Small intestine (tissue), 7 donors: ENCODE results near the gene SYNE2. TPM values are rescaled to one million over a fixed set of nuclear protein-coding genes. Genes with fewer than 3 reads are reported as not detected.

ENCODE experiments used
- DNase-seq, 2 donors: peaks; one replicate each; pipeline versions ENCODE4 v3.0.0 to v3.0.0-alpha.2; 2013
- FAIRE-seq: peaks from 2 replicates; lab custom pipeline; 2012; peaks lifted over from hg19 to GRCh38; lab: Jason Lieb, UNC
- H3K27ac ChIP-seq, 3 donors: one replicate each; pipeline ENCODE4 v1.5.1; 2013; ENCODE audit warnings: low read length in 2 of 3, mild to moderate bottlenecking in 2 of 3, control low read depth in 1 of 3, inconsistent platforms in 1 of 3, low read depth in 1 of 3, moderate library complexity in 1 of 3
- H3K27me3 ChIP-seq, 3 donors: one replicate each; pipeline ENCODE4 v1.6.1; 2013; ENCODE audit warnings: low read length in 3 of 3, inconsistent platforms in 1 of 3; ENCODE audit not compliant: control insufficient read depth in 3 of 3, insufficient read depth in 3 of 3
- H3K36me3 ChIP-seq, 3 donors: one replicate each; pipeline ENCODE4 v1.6.1; 2013; ENCODE audit warnings: low read length in 3 of 3, inconsistent platforms in 1 of 3, low read depth in 1 of 3, mild to moderate bottlenecking in 1 of 3, moderate library complexity in 1 of 3; ENCODE audit not compliant: control insufficient read depth in 3 of 3, insufficient read depth in 2 of 3
- H3K4me1 ChIP-seq, 3 donors: one replicate each; pipeline ENCODE4 v1.6.1; 2013; ENCODE audit warnings: low read length in 2 of 3, inconsistent platforms in 1 of 3, low read depth in 1 of 3, mild to moderate bottlenecking in 1 of 3, moderate library complexity in 1 of 3; ENCODE audit not compliant: control insufficient read depth in 3 of 3, insufficient read depth in 2 of 3
- H3K4me3 ChIP-seq, 3 donors: one replicate each; pipeline ENCODE4 v1.5.1; 2013; ENCODE audit warnings: low read length in 3 of 3, control low read depth in 1 of 3, inconsistent platforms in 1 of 3, low read depth in 1 of 3, mild to moderate bottlenecking in 1 of 3, moderate library complexity in 1 of 3
- H3K9me3 ChIP-seq, 2 donors: one replicate each; pipeline ENCODE4 v1.6.1; 2013; ENCODE audit warnings: low read depth in 1 of 2, low read length in 1 of 2; ENCODE audit not compliant: control insufficient read depth in 2 of 2, insufficient read depth in 1 of 2
- WGBS, 3 donors: extraction: QIAGEN DNeasy Blood & Tissue Kit; methylation state at CpG; one replicate each; pipeline ENCODE4 v1.1.7; 2013; 5-methylcytosine and 5-hydroxymethylcytosine counted together
- polyA plus RNA-seq, 4 donors: library from polyadenylated mRNA; stranded (reverse) in 3 of 4; unstranded in 1 of 4; fragments of 200-250 nt in 3 of 4; fragments of 120-200 nt in 1 of 4; gene quantifications; one replicate each; pipeline versions ENCODE4 v1.2.1 to v1.2.3, GENCODE V29; 2013
- donor health status: healthy with polysubstance abuse.
- donor health status: control.
- donor health status: control.
- donor health status: Bipolar disorder and iron deficiency.
- donor health status: healthy.

The SYNE2 gene
- polyA plus RNA-seq, 4 donors, result 13.8 to 47.4 (median 32.9) TPM

DNA sequence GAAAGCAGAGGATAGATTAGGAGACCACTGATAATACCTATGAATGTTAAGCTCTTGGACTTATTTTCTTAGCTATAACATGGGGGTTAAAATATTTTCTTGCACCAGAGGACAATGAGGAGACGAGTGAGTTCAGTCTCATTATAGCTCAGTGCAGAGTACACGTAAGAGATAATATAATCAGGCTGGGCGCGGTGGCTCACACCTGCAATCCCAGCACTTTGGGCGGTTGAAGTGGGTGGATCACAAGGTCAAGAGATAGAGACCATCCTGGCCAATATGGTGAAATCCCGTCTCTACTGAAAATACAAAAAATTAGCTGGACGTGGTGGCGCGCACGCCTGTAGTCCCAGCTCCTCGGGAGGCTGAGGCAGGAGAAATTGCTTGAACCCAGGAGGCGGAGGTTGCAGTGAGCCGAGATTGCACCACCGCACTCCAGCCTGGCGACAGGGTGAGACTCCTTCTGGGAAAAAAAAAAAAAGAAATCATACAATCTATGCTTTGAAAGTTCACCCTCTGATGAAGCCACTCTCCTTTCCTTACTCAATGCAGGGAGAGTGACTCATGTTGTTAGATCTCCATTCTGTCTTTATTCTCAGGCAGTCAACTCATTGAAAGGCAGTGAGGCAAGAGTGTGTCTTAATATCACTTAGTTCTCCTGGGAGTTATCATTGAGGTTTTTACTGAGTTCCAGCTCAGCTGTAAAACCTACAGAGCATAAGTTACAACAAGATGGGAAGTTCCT is 134.2 kb downstream of the SYNE2 start:
- no peak for FAIRE-seq

GRCh38 chr14:63988579-63988978 is 135.8 kb downstream of the SYNE2 start:
- Histone ChIP-seq H3K4me1 (peaks cover 0 to 4% (median 2%) of the 10 kb centered on the region in 3 donors), H3K36me3 (peaks cover 2 to 23% (median 3%) of the 10 kb centered on the region in 3 donors), H3K4me3 (no peak overlapping the region), H3K9me3 (no peaks in the 10 kb centered on the region), H3K27me3 (no peaks in the 10 kb centered on the region), H3K27ac (no peak overlapping the region)
- 84 to 91% (median 90%) methylated on average over 4 of the region's 4 CpGs for WGBS, 3 donors
- DNase-seq (no peak), FAIRE-seq (no peak)

More for the DNA sequence above, 134.2 kb downstream of the SYNE2 start:
- Histone ChIP-seq H3K27ac (peak overlapping the region in 1 of 3 donors; percentile 73), H3K4me1 (peaks cover 0 to 4% (median 2%) of the 10 kb centered on the region in 3 donors), H3K27me3 (no peaks in the 10 kb centered on the region), H3K9me3 (no peaks in the 10 kb centered on the region), H3K36me3 (peaks cover 2 to 15% (median 3%) of the 10 kb centered on the region in 3 donors), H3K4me3 (no peak overlapping the region)
- peak; percentile 63 to 68 for DNase-seq
- 63 to 90% (median 74%) methylated on average over 14 to 15 of the region's 15 CpGs for WGBS, 3 donors

DNA sequence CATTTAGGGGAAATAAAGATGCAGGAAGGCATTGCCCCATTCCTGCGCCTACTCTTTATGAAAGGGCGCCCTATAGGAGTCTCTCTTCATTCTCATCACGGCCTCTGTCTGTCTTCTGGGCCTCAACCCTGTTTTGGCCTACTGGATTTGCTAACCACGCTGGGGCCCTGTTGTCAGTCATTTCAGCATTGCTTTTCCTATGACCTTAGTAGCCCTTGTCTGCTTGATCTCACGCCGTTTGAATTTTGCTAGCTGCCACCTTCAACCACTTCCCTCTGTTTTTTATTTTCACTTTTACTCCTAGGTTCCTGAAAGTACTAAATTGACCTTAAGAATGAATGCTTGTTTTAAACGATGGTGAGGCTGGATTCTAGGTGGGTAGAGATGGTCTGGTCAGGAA is 139.0 kb downstream of the SYNE2 start:
- DNase-seq, result no peak
- WGBS, 3 donors, result 77 to 89% (median 80%) methylated on average over 7 of the region's 7 CpGs
- no peaks in the 10 kb centered on the region for H3K27me3 ChIP-seq
- FAIRE-seq, result no peak
- H3K36me3 ChIP-seq, result peaks cover 0 to 21% (median 4%) of the 10 kb centered on the region in 3 donors
- no peaks in the 10 kb centered on the region for H3K9me3 ChIP-seq
- no peak overlapping the region for H3K27ac ChIP-seq
- H3K4me3 ChIP-seq, result no peak overlapping the region
- H3K4me1 ChIP-seq, result no peaks in the 10 kb centered on the region

DNA sequence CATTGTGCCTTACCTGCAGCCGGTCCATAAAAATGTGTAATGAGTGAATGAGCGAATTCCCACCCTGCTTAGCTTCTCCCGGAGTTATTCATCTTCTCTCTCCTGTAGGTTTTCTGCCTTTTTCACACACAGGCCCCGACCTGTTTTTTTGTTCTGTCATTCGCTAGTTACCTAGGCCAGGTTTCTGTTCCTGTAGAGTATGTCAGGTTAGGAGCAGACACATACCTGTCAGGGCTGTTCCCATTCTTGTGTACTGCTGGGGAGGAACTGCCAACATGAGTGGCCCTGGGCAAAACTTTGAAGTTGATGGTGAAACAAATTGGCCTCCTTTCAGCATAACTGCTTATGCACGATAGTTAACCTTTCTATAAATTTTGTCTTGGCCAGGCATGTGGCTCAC is 140.1 kb downstream of the SYNE2 start:
- Histone ChIP-seq H3K36me3 (peaks cover 2 to 23% (median 4%) of the 10 kb centered on the region in 3 donors), H3K9me3 (no peaks in the 10 kb centered on the region), H3K27me3 (no peaks in the 10 kb centered on the region), H3K4me3 (no peak overlapping the region), H3K4me1 (no peaks in the 10 kb centered on the region), H3K27ac (no peak overlapping the region)
- DNase-seq (no peak), FAIRE-seq (no peak)
- 93 to 96% (median 95%) methylated on average over 6 of the region's 6 CpGs for WGBS, 3 donors

- Histone ChIP-seq H3K4me1 (no peaks in the 10 kb centered on the region), H3K27me3 (no peaks in the 10 kb centered on the region), H3K4me3 (no peak overlapping the region), H3K9me3 (no peaks in the 10 kb centered on the region), H3K36me3 (peaks cover 2 to 20% (median 4%) of the 10 kb centered on the region in 3 donors), H3K27ac (no peak overlapping the region)
- FAIRE-seq, result no peak
- WGBS, 3 donors, result 89 to 94% (median 90%) methylated on average over 3 of the region's 3 CpGs
- peak; percentile 5 for DNase-seq
Measured at GRCh38 chr14:63993992-63994391, 141.2 kb downstream of the SYNE2 start.

- H3K27ac ChIP-seq, result no peak overlapping the region
- H3K36me3 ChIP-seq, result peaks cover 2 to 20% (median 4%) of the 10 kb centered on the region in 3 donors
- no peak for FAIRE-seq
- H3K27me3 ChIP-seq, result no peaks in the 10 kb centered on the region
- H3K4me1 ChIP-seq, result no peaks in the 10 kb centered on the region
- no peaks in the 10 kb centered on the region for H3K9me3 ChIP-seq
- WGBS, 3 donors, result 74 to 93% (median 81%) methylated on average over 4 of the region's 4 CpGs
- DNase-seq, result no peak
- no peak overlapping the region for H3K4me3 ChIP-seq
Measured at GRCh38 chr14:63995285-63995684, 142.5 kb downstream of the SYNE2 start.

DNA sequence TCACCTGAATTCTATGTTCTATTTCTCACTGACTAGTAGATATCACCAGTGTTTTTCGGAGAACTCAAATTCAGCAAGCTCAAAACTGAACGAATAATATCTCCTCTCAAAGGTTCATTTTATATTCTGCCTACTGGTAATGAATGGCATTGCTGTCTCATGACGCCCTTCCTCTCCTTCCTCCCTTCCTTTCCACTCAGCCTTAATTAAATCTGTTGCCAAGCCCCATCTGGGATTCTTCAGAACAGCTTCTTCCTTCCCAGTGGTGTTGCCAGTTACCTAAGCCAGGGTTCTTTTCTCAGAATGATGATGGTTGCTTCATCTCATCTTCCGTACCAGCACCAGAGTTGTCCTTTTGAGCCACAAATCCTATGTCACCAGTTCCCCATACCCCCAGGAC is 143.2 kb downstream of the SYNE2 start:
- FAIRE-seq, result no peak
- no peak overlapping the region for H3K27ac ChIP-seq
- no peak for DNase-seq
- WGBS, 3 donors, result 87 to 95% (median 92%) methylated on average over 4 of the region's 4 CpGs
- H3K4me3 ChIP-seq, result no peak overlapping the region
- no peaks in the 10 kb centered on the region for H3K4me1 ChIP-seq
- no peaks in the 10 kb centered on the region for H3K9me3 ChIP-seq
- H3K36me3 ChIP-seq, result peaks cover 2 to 20% (median 3%) of the 10 kb centered on the region in 3 donors
- no peaks in the 10 kb centered on the region for H3K27me3 ChIP-seq

- no peak overlapping the region for H3K4me3 ChIP-seq
- H3K36me3 ChIP-seq, result peaks cover 2 to 20% (median 3%) of the 10 kb centered on the region in 3 donors
- DNase-seq (no peak), FAIRE-seq (no peak)
- H3K27me3 ChIP-seq, result no peaks in the 10 kb centered on the region
- H3K27ac ChIP-seq, result no peak overlapping the region
- H3K4me1 ChIP-seq, result no peaks in the 10 kb centered on the region
- H3K9me3 ChIP-seq, result no peaks in the 10 kb centered on the region
- WGBS, 3 donors, result 95 to 97% (median 96%) methylated on average over 10 of the region's 10 CpGs
Measured at GRCh38 chr14:63996625-63997220, 143.9 kb downstream of the SYNE2 start.
